Sigmoid colon (tissue), 4 donors: ENCODE results near the gene ADM.

Experiments
- EP300 ChIP-seq, 4 donors: sonication (generic); formaldehyde crosslinking; IDR thresholded peaks; one replicate each; pipeline ENCODE4 v1.6.1; 2017; ENCODE audit warnings: antibody characterized with exemption in 4 of 4
- POLR2AphosphoS5 ChIP-seq, 4 donors: sonication (generic); formaldehyde crosslinking; IDR thresholded peaks; one replicate each; pipeline ENCODE4 v1.6.1; 2017; ENCODE audit warnings: antibody characterized with exemption in 4 of 4
- TF ChIP-seq, protein P1 (sequence below), 4 experiments: fragments of 450-650 bp in 3 of 4; fragments of 200-600 bp in 1 of 4; IDR thresholded peaks; one replicate each; pipeline ENCODE4 v1.5.1; 2016 to 2019; ENCODE audit warnings: antibody characterized with exemption in 4 of 4, mild to moderate bottlenecking in 3 of 4, moderate library complexity in 2 of 4

DNA sequence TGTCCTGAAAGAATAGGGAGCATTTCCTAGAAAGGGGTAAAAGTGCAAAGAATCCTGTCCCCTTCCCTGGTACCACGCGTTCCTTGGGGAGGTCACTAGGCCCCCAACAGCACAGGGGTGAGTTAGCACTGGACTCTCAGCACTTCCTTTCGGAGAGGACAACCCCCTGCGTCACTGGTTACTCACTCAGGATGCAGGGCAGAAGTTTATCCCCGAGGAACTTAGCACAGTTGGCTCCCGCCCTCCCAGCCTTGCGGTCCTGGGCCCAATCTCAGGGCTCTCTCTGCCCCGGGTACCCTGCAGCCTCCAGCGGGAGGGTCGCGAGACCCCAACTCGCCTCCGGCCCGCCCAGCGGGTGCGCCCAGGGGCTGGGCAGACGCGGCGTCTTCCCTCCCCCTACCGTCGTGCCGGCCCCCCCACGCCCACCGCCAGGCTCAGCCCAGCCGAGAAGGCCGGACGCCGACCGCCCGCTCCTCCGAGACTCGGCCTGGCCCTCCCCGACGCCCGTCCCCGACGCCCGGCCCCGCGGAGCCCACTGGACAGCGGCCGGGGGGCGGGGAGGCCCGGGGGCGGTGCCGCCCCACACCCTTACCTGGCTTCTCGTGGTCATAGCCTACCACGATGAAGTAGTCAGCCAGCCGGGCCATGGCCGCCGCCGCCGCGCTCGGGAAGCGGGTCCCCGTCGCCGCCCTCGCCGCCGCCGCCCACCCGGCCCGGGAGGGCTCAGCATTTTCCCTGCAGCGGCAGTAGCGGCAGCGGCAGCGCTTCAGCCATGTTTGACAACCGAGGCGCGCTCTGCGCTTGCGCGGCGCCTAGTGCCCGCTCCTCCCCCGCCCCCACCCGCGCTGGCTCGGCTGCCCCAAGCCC, 11.2 kb upstream of the ADM start, which contains the start of gene SBF2:
- peak; percentile 74 to 93 (median 88) for TF ChIP-seq POLR2AphosphoS5 (IDR thresholded peaks at IDR 0.05)
- TF ChIP-seq, protein P1, sequence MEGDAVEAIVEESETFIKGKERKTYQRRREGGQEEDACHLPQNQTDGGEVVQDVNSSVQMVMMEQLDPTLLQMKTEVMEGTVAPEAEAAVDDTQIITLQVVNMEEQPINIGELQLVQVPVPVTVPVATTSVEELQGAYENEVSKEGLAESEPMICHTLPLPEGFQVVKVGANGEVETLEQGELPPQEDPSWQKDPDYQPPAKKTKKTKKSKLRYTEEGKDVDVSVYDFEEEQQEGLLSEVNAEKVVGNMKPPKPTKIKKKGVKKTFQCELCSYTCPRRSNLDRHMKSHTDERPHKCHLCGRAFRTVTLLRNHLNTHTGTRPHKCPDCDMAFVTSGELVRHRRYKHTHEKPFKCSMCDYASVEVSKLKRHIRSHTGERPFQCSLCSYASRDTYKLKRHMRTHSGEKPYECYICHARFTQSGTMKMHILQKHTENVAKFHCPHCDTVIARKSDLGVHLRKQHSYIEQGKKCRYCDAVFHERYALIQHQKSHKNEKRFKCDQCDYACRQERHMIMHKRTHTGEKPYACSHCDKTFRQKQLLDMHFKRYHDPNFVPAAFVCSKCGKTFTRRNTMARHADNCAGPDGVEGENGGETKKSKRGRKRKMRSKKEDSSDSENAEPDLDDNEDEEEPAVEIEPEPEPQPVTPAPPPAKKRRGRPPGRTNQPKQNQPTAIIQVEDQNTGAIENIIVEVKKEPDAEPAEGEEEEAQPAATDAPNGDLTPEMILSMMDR (IDR thresholded peaks at IDR 0.05), result no peak
- TF ChIP-seq EP300 (IDR thresholded peaks at IDR 0.05), result peak in 2 of 4 donors; percentile 24 to 47
